Esophagus (tissue), 2 donors: ENCODE results near the gene FAAP100. TPM values are rescaled to one million over a fixed set of nuclear protein-coding genes. Genes with fewer than 3 reads are reported as not detected.

Experiments used
- H3K27ac ChIP-seq, 2 donors: one replicate each; pipeline ENCODE4 v1.5.1; 2013; ENCODE audit warnings: low read depth in 2 of 2, mild to moderate bottlenecking in 2 of 2, inconsistent platforms in 1 of 2, low read length in 1 of 2, moderate library complexity in 1 of 2
- H3K27me3 ChIP-seq, 2 donors: one replicate each; pipeline ENCODE4 v1.6.1; 2013; ENCODE audit warnings: low read length in 2 of 2, control low read depth in 1 of 2, mild to moderate bottlenecking in 1 of 2; ENCODE audit not compliant: insufficient read depth in 2 of 2, control insufficient read depth in 1 of 2
- H3K36me3 ChIP-seq, 2 donors: one replicate each; pipeline ENCODE4 v1.6.1; 2013; ENCODE audit warnings: low read length in 1 of 2; ENCODE audit not compliant: control insufficient read depth in 2 of 2, insufficient read depth in 2 of 2
- H3K4me1 ChIP-seq, 2 donors: one replicate each; pipeline ENCODE4 v1.6.1; 2013; ENCODE audit warnings: low read length in 1 of 2; ENCODE audit not compliant: control insufficient read depth in 2 of 2, insufficient read depth in 2 of 2
- H3K4me3 ChIP-seq, 2 donors: one replicate each; pipeline ENCODE4 v1.5.1; 2013; ENCODE audit warnings: low read length in 2 of 2, mild to moderate bottlenecking in 2 of 2, low read depth in 1 of 2, moderate library complexity in 1 of 2
- H3K9me3 ChIP-seq, 2 donors: one replicate each; pipeline ENCODE4 v1.6.1; 2013; ENCODE audit warnings: mild to moderate bottlenecking in 2 of 2, low read depth in 1 of 2, low read length in 1 of 2, moderate library complexity in 1 of 2; ENCODE audit not compliant: control insufficient read depth in 2 of 2, insufficient read depth in 1 of 2
- WGBS, 2 donors: extraction: QIAGEN DNeasy Blood & Tissue Kit; methylation state at CpG; one replicate each; pipeline ENCODE4 v1.1.7; 2013; 5-methylcytosine and 5-hydroxymethylcytosine counted together
- polyA plus RNA-seq, 2 donors: library from polyadenylated mRNA; stranded (reverse); fragments of 200-250 nt; gene quantifications; one replicate each; pipeline ENCODE4 v1.2.3, GENCODE V29; 2013
- donor health status: healthy with polysubstance abuse.
- donor health status: Bipolar disorder and iron deficiency.

FAAP100 gene
- polyA plus RNA-seq, 2 donors, result 17.3 to 27.1 TPM

DNA sequence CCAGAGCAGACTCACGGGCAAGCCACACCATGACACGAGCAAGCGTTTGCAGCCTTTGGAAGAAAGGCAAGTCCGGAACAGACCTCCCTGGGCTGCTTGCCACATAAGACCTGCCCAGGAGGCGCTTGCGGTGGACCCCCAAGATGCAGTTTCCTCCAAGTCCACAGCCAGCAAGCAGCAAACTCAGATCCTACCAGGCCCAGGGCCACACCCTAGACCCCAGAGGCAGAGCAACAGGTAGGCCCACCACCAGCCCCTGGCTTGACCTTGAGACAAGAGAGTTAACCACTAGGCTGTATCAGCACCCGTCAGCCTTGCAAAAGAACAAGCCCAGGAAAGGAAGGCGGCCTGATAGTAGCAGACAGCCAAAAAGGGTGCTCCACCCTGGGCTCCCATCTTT, 2.3 kb downstream of the FAAP100 start:
- no peak overlapping the region for H3K4me3 ChIP-seq
- no peaks in the 10 kb centered on the region for H3K27me3 ChIP-seq
- H3K4me1 ChIP-seq, result peaks cover 2 to 18% of the 10 kb centered on the region in 2 donors
- no peaks in the 10 kb centered on the region for H3K9me3 ChIP-seq
- 88 to 95% methylated on average over 8 of the region's 8 CpGs for WGBS, 2 donors
- H3K36me3 ChIP-seq, result peaks cover 3 to 48% of the 10 kb centered on the region in 2 donors
- no peak overlapping the region for H3K27ac ChIP-seq

DNA sequence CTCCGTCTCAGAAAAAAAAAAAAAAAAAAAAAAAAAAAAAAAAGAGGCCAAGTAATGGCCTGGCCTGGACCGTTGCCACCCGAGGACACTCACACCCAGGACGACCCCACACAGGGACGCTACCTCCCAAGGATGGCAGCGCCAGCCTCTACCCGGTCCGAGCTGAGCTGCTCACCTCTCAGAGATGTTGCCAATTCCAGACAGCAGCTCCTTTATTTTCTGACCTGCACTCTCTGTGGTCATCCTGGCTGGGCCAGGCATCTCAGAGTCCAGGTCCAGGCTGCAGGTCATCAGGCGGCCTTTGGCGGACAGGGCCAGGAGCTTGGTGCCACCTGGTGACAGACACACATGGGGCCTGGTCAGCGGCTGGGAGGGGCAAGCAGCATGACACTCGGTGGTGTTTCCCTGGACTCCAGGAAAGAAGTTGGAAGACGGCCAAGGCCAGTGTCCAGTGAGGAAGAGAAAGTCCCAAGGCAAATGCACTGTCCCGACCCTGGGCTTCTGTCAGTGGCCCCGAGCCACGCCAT, 3.1 kb downstream of the FAAP100 start:
- H3K27me3 ChIP-seq, result no peaks in the 10 kb centered on the region
- H3K36me3 ChIP-seq, result peaks cover 3 to 49% of the 10 kb centered on the region in 2 donors
- no peak overlapping the region for H3K27ac ChIP-seq
- H3K4me3 ChIP-seq, result no peak overlapping the region
- WGBS, 2 donors, result 85 to 87% methylated on average over 15 to 16 of the region's 16 CpGs
- peaks cover 2 to 18% of the 10 kb centered on the region in 2 donors for H3K4me1 ChIP-seq
- H3K9me3 ChIP-seq, result no peaks in the 10 kb centered on the region

DNA sequence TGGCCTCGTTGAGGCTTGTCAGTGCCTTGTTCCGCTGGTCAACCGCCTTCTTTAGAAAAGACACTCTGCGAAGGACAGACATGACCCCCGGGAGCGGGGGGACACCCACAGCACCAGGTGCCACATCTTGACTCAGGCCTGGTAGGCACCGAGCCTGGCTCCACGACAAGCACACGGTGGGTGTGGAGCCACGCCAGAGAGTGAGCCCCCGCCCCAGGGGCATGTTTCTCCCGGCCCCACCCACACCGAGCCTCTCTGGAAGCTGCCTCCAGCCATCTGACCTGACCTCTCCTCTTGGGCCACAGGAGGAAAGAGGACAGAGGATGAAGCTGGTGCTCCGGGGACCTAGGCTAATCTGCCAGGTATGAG, 4.6 kb downstream of the FAAP100 start:
- H3K27me3 ChIP-seq, result no peaks in the 10 kb centered on the region
- WGBS, 2 donors, result 78 to 82% methylated on average over 14 of the region's 14 CpGs
- no peak overlapping the region for H3K27ac ChIP-seq
- H3K4me3 ChIP-seq, result no peak overlapping the region
- H3K9me3 ChIP-seq, result no peaks in the 10 kb centered on the region
- peaks cover 2 to 9% of the 10 kb centered on the region in 2 donors for H3K4me1 ChIP-seq
- H3K36me3 ChIP-seq, result peaks cover 3 to 62% of the 10 kb centered on the region in 2 donors

DNA sequence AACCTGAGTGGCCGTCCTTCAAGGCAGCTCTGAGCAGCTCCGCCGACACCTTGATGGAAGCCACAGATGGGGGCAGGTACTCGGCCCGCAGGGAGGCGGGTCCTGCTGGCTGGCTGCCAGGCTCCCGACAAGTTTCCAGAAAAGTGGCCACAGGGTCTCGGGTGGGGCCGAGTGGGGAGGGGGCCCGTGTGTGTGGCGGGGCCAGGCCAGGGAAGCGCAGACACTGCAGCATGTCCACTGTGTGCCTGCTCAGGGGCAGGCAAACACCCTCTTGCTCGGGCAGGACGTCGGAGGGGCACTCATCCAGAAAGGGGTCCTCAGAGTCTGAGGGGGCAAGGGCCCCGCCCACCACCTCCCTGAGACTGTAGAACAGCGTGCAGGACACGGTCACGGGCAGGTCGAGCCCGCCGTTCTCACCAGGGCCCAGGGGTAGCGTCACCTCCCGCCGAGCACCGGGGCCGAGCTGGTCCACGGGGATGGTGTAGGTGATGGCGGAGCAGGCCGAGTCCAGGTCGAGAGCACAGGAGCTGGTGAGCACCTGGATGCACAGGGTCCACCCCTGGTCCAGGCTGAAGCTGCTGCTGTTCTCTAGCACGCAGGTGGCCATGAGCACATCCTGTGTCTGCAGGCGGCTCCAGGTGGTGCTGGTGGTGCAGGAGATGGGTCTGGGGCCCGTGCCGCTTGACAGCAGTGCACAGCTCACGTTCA, 5.1 kb downstream of the FAAP100 start:
- WGBS, 2 donors, result 81 to 86% methylated on average over 34 to 36 of the region's 36 CpGs
- no peak overlapping the region for H3K27ac ChIP-seq
- no peak overlapping the region for H3K4me3 ChIP-seq
- H3K9me3 ChIP-seq, result no peaks in the 10 kb centered on the region
- no peaks in the 10 kb centered on the region for H3K27me3 ChIP-seq
- peaks cover 3 to 65% of the 10 kb centered on the region in 2 donors for H3K36me3 ChIP-seq
- peaks cover 2 to 9% of the 10 kb centered on the region in 2 donors for H3K4me1 ChIP-seq

DNA sequence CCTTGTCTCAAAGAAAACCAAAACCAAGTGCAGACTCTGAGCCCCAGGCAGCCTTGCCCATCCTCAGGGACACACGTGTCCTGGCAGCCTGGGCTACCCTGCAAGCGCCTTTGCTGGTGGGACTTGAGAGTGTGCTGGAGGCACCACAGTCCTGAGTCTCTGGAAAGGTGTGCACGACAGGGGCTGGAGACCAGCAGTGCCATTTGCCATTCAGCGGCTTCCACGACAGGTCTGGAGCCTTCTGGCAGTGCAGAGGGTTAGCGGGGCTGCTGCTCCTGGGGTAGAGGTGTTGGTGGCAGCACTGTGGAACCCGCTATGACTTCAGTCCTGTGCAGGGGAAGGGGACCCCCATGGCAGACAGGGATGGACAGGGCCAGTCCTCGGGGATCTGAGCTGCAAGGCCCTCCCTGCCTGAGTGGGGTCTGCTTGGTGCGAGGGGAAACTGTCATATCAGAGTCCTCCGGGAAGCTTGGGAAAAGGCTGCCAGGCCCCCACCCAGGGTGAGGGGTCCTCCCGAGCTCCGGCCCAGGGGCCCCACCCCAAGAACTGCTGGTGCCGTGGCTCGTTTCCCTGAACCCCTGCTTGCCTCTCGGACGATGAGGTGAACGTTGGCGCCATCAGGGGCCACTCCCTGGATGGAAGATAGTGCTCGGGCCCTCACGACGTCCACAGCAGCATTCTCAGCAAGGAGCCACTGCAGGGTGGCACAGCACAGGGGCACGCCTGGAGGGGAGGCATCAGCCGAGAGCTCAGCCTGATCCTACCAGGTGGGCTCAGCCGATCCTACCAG, 6.8 kb downstream of the FAAP100 start:
- 89 to 91% methylated on average over 21 to 24 of the region's 24 CpGs for WGBS, 2 donors
- Histone ChIP-seq H3K9me3 (no peaks in the 10 kb centered on the region), H3K36me3 (peaks cover 3 to 73% of the 10 kb centered on the region in 2 donors), H3K27ac (no peak overlapping the region), H3K4me3 (no peak overlapping the region), H3K27me3 (no peaks in the 10 kb centered on the region), H3K4me1 (peaks cover 0 to 2% of the 10 kb centered on the region in 2 donors)

DNA sequence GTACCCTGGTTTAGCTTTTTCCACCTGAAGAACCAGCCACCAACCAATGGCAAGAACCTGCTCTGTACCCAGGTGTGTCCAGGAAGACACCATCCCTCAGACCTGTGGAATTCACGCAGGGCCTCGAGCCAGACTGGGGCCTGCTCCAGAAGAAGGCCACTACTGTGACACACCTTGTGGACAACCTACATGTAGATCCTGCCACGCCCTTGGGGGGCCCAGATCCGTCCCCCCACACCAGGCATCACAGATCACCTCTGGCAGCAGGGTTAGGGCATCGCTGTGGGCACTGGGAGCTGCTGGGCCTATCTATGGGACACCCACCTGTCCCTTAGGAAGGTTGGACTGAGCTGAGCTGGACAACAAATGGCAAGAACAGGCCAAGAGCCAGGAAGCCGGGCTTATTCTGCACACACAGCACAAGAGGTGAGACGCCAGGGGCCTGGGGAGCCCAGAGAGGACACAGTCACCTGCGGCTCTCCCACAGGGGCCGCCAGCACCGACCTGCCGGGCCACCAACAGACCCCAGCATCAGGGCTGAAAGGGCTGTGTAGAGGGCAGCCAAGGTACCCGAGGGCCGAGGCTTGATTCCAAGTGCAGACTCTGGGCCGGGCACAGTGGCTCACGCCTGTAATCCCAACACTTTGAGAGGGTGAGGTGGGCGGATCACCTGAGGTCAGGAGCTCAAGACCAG, 7.7 kb downstream of the FAAP100 start:
- WGBS, 2 donors, result 89 to 91% methylated on average over 15 to 16 of the region's 16 CpGs
- no peak overlapping the region for H3K4me3 ChIP-seq
- peaks cover 3 to 70% of the 10 kb centered on the region in 2 donors for H3K36me3 ChIP-seq
- no peaks in the 10 kb centered on the region for H3K27me3 ChIP-seq
- H3K9me3 ChIP-seq, result no peaks in the 10 kb centered on the region
- no peak overlapping the region for H3K27ac ChIP-seq
- H3K4me1 ChIP-seq, result peaks cover 0 to 2% of the 10 kb centered on the region in 2 donors

- WGBS, 2 donors, result 94 to 96% methylated on average over 14 to 15 of the region's 15 CpGs
- H3K27ac ChIP-seq, result no peak overlapping the region
- H3K4me1 ChIP-seq, result peaks cover 0 to 2% of the 10 kb centered on the region in 2 donors
- H3K36me3 ChIP-seq, result peaks cover 3 to 68% of the 10 kb centered on the region in 2 donors
- H3K9me3 ChIP-seq, result no peaks in the 10 kb centered on the region
- no peak overlapping the region for H3K4me3 ChIP-seq
- no peaks in the 10 kb centered on the region for H3K27me3 ChIP-seq
These were observed 8.4 kb downstream of the FAAP100 start for GRCh38 chr17:81543756-81544155.

- Histone ChIP-seq H3K4me3 (no peak overlapping the region), H3K27ac (no peak overlapping the region), H3K4me1 (peaks cover 0 to 2% of the 10 kb centered on the region in 2 donors), H3K27me3 (no peaks in the 10 kb centered on the region), H3K36me3 (peaks cover 3 to 70% of the 10 kb centered on the region in 2 donors), H3K9me3 (no peaks in the 10 kb centered on the region)
- WGBS, 2 donors, result 68 to 73% methylated on average over 14 of the region's 14 CpGs
These were observed 8.8 kb downstream of the FAAP100 start for GRCh38 chr17:81543339-81543675.
